NCI-H345 treated with DMSO at 0.1 percent for 48 hours (cell line): ENCODE results near the gene ITPKB.
"Not testable (repeated sequence)": the region's sequence is repeated elsewhere in the genome, so short reads cannot be mapped to it uniquely, and the experiment has no call there.

Source experiments
- DNase-seq: peaks from one replicate; lab custom pipeline; 2025; ENCODE audit not compliant: unreplicated experiment; lab: John Stamatoyannopoulos, UW

The ITPKB gene

GRCh38 chr1:226738995-226739695, at the start of gene ITPKB:
Gene ITPKB (minus strand): TSS chr1:226739282. CDS start chr1:226737458, 1,824 bp downstream.
- no peak for DNase-seq

- DNase-seq: no peak
Observed at GRCh38 chr1:226787638-226788037, 48.6 kb upstream of the ITPKB start.

- DNase-seq: no peak
Observed at GRCh38 chr1:226787071-226787470, 48.0 kb upstream of the ITPKB start.

GRCh38 chr1:226786550-226786949, 47.5 kb upstream of the ITPKB start:
- no peak for DNase-seq

- DNase-seq: no peak
Observed at GRCh38 chr1:226785805-226786204, 46.7 kb upstream of the ITPKB start.

- peak; percentile 4 for DNase-seq
Observed at GRCh38 chr1:226784081-226785049, 45.3 kb upstream of the ITPKB start.

GRCh38 chr1:226782845-226783601, 43.9 kb upstream of the ITPKB start:
- no peak for DNase-seq

GRCh38 chr1:226781937-226782609, 43.0 kb upstream of the ITPKB start:
- no peak for DNase-seq

GRCh38 chr1:226779561-226779960, 40.5 kb upstream of the ITPKB start:
- DNase-seq: no peak

- no peak for DNase-seq
Observed at GRCh38 chr1:226778657-226779058, 39.6 kb upstream of the ITPKB start.

- no peak for DNase-seq
Observed at GRCh38 chr1:226776975-226777374, 37.9 kb upstream of the ITPKB start.

- no peak for DNase-seq
Observed at GRCh38 chr1:226776066-226776465, 37.0 kb upstream of the ITPKB start.

- DNase-seq: no peak
Observed at GRCh38 chr1:226772446-226773139, 33.5 kb upstream of the ITPKB start.

GRCh38 chr1:226767170-226767569, 28.1 kb upstream of the ITPKB start:
- not testable (repeated sequence) for DNase-seq

GRCh38 chr1:226766565-226766964, 27.5 kb upstream of the ITPKB start:
- DNase-seq: no peak

- DNase-seq: no peak
Observed at GRCh38 chr1:226764533-226764932, 25.5 kb upstream of the ITPKB start.

- DNase-seq: no peak
Observed at GRCh38 chr1:226763905-226764264, 24.8 kb upstream of the ITPKB start.

- DNase-seq: no peak
Observed at GRCh38 chr1:226762988-226763904, 24.2 kb upstream of the ITPKB start.

GRCh38 chr1:226762055-226762454, 23.0 kb upstream of the ITPKB start:
- DNase-seq: no peak
